ENCODE results near the gene EN2.

EN2 gene

GRCh38 chr7:155494551-155494950, 36.6 kb downstream of the EN2 start:
- no peak for TF ChIP-seq CTCF (IDR thresholded peaks at IDR 0.05; ENCODE audit: insufficient read depth, low read length)
- TF ChIP-seq SPI1 (IDR thresholded peaks at IDR 0.05; ENCODE audit: borderline replicate concordance, low read depth) = no peak
- no peak for TF ChIP-seq GABPA (IDR thresholded peaks at IDR 0.05; ENCODE audit: low read depth)
- TF ChIP-seq REST (IDR thresholded peaks at IDR 0.05; ENCODE audit: insufficient replicate concordance, low read depth) = no peak
- no peak for TF ChIP-seq POLR2AphosphoS5 (IDR thresholded peaks at IDR 0.05; ENCODE audit: low read depth)
- H3K27ac ChIP-seq (replicated peaks) = no peak overlapping the region
- peaks cover 40% of the 10 kb centered on the region for H3K27me3 ChIP-seq (ENCODE audit: insufficient read depth, poor library complexity, severe bottlenecking)
- DNase-seq (ENCODE audit: low read depth in 1 of 2, low spot score in 1 of 2) = no peak
- no peak overlapping the region for H3K4me3 ChIP-seq (replicated peaks; ENCODE audit: insufficient read depth, low read length)

- TF ChIP-seq REST (IDR thresholded peaks at IDR 0.05; ENCODE audit: insufficient replicate concordance, low read depth) = no peak
- TF ChIP-seq SPI1 (IDR thresholded peaks at IDR 0.05; ENCODE audit: borderline replicate concordance, low read depth) = no peak
- TF ChIP-seq POLR2AphosphoS5 (IDR thresholded peaks at IDR 0.05; ENCODE audit: low read depth) = no peak
- no peak for TF ChIP-seq CTCF (IDR thresholded peaks at IDR 0.05; ENCODE audit: insufficient read depth, low read length)
- TF ChIP-seq GABPA (IDR thresholded peaks at IDR 0.05; ENCODE audit: low read depth) = no peak
- Histone ChIP-seq H3K4me3 (replicated peaks; ENCODE audit: insufficient read depth, low read length) (no peak overlapping the region), H3K27ac (replicated peaks) (no peak overlapping the region), H3K27me3 (ENCODE audit: insufficient read depth, poor library complexity, severe bottlenecking) (peaks cover 36% of the 10 kb centered on the region)
- no peak for DNase-seq (ENCODE audit: low read depth in 1 of 2, low spot score in 1 of 2)
Observed at GRCh38 chr7:155495440-155496248, 37.7 kb downstream of the EN2 start.

- no peak for TF ChIP-seq POLR2AphosphoS5 (IDR thresholded peaks at IDR 0.05; ENCODE audit: low read depth)
- no peak for TF ChIP-seq GABPA (IDR thresholded peaks at IDR 0.05; ENCODE audit: low read depth)
- no peak for TF ChIP-seq REST (IDR thresholded peaks at IDR 0.05; ENCODE audit: insufficient replicate concordance, low read depth)
- TF ChIP-seq CTCF (IDR thresholded peaks at IDR 0.05; ENCODE audit: insufficient read depth, low read length) = no peak
- TF ChIP-seq SPI1 (IDR thresholded peaks at IDR 0.05; ENCODE audit: borderline replicate concordance, low read depth) = no peak
- Histone ChIP-seq H3K27ac (replicated peaks) (no peak overlapping the region), H3K27me3 (ENCODE audit: insufficient read depth, poor library complexity, severe bottlenecking) (peaks cover 34% of the 10 kb centered on the region)
Observed at GRCh38 chr7:155496267-155497005, 38.5 kb downstream of the EN2 start.

More at GRCh38 chr7:155496267-155497005, 38.5 kb downstream of the EN2 start:
- DNase-seq (ENCODE audit: low read depth in 1 of 2, low spot score in 1 of 2) = no peak
- no peak overlapping the region for H3K4me3 ChIP-seq (replicated peaks; ENCODE audit: insufficient read depth, low read length)
